NCI-H460 (cell line): Measurements from ENCODE around the gene LNX2. TPM values are rescaled to one million over a fixed set of nuclear protein-coding genes. Genes with fewer than 3 reads are reported as not detected.

ENCODE experiments used
- DNase-seq: peaks from one replicate; pipeline ENCODE4 v3.0.0-alpha.2; 2016; ENCODE audit warnings: low read depth; ENCODE audit errors: extremely low read depth
- total RNA-seq: library from RNA; depleted of rRNA; stranded (reverse); fragments of >200 nt; shearing (Covaris generic); gene quantifications from 2 replicates; pipeline ENCODE4 v1.2.3, GENCODE V29; 2014; rRNA removed

Gene LNX2
- total RNA-seq, 1 experiment from 2014 or later, result 6.2 TPM

DNA sequence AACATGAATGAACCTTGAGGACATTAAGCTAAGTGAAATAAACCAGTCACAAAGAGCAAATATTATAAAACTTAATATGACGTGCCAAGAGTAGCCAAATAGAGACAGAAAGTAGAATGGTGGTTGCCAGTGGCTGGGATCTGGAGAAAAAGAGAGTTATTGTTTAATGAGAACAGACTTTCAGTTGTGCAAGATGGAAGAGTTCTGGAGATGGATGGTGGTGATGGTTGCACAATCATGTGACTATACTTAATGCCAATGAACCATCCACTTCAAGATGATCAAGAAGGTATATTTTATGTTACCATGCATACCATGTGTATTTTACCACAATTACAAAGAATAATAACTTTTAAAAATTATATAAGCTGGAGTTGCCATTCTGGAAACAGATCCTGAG is 104.2 kb downstream of the LNX2 start:
- DNase-seq, result no peak

DNA sequence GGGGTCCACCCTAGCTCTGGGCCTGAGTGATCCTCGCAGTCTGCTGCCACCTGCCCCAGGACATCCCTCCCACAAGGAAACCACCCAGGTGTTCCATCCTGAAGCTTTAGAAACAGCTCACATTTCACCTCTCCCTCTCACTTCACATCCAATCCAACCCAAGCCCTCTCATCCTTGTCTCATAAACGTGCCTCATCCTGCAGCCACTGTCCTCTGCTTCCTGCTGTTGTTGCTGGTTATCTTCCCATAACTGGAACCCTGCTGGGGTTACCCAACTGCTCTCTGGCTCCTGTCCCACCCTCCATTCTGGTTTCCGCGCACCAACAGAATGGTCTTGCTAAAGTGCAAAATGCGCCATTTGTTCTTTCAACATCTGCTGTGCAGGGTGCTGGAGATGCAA is 110.2 kb downstream of the LNX2 start:
- no peak for DNase-seq

GRCh38 chr13:27508802-27509201 is 111.5 kb downstream of the LNX2 start:
- no peak for DNase-seq

- DNase-seq, result no peak
Observed at GRCh38 chr13:27505792-27506191, 114.5 kb downstream of the LNX2 start.

- DNase-seq, result no peak
Observed at GRCh38 chr13:27504868-27505194, 115.5 kb downstream of the LNX2 start.

DNA sequence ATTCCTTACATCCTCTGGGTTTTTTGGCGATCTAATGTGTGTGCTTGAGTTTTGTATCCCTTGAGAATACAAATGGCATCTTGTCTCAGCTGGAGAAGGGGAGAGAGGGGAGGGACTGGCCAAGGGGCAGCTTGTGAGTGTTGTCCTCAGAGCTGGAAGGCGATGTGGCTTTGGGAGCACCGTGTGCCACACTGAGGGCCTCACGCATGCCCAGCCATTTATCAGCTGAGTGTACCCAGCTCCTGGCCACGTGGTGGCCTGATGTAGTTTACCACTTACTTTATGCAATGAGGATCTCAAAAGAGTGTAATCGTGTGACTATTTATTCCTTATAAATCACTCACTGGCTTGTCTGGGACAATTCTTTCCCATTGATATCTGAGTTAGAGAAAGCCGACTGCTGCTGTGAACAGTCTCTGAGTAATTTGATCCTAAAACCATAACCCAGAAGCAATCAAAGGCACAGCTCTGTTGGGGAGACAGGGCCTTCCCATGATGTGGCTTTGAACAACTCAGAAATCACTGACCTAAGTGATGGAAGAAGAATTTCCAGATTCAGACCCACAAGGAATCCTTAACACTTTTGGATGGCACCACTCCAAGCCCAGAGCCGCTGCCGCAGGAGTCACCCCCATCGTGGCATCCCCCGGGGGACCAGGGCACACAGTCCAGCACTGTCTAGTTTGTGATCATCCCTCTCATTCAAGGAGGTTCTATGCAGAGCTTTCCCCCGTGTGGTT is 116.0 kb downstream of the LNX2 start:
- DNase-seq, result no peak

- no peak for DNase-seq
Observed at GRCh38 chr13:27500806-27501534, 119.4 kb downstream of the LNX2 start.

DNA sequence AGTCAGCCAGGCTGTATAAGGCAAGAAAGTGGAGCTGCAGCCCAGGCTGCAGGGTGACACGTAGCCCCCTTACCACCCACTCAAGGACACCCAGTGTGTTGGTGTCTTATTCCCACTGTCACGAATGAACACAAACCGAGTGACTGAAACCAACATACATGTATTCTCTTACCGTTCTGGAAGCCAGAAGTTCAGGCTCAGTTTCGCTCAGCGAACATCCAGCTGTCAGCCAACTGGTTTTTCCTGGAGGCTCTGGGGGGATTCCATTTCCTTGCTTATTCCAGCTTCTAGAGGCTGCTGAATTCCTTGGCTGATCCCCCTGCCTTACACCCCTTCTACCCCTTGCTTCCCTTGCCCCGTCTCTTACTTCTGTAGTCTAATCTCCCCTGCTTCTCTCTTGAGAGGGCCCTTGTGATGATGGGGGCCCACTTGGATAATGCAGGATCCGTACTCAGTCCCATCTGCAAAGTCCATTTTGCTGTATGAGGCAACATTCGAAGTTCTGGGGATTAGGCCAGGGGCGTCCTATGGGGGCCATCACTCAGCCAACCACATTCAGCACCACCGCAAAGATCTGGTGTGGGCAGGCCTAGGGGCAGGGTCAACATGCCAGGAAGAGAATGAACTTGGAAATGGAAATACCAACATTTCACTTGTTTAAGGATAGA is 122.6 kb downstream of the LNX2 start:
- no peak for DNase-seq

- no peak for DNase-seq
Observed at GRCh38 chr13:27496536-27497273, 123.6 kb downstream of the LNX2 start.

DNA sequence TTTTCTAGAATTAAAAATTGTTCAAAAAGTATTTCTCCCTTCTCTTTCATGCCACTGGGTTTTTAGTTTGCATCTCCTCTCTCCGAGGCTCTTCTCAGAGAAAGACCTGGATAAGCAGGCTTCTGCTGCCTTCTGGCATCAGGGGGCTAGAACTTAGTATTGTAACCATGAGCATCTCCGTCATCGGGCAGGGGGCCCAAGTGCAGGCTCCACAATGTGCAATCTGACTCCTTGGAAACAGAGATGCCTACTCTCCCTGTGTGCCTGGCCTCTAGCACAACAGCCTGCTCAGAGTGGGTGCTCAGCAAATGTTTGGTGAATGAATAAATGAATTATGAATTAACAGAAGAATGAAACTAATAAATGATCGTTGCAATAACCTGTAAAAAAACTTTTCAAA is 124.3 kb downstream of the LNX2 start:
- DNase-seq, result no peak

Other genes with a start within 250 kb of the LNX2 start
- gene GTF3A, start 195.9 kb downstream of the LNX2 start, total RNA-seq, result 189 and 193 TPM in 2 replicates
- gene MTIF3, start 170.0 kb downstream of the LNX2 start, total RNA-seq, result 67.2 and 87.9 TPM in 2 replicates
- 128 and 149 TPM in 2 replicates for gene POLR1D, start 1.4 kb upstream of the LNX2 start, total RNA-seq
- not detected in 2 replicates for gene GSX1, start 172.0 kb upstream of the LNX2 start, total RNA-seq